Neural cell (in vitro differentiated cells): Measurements from ENCODE around the gene PLIN3. TPM values are rescaled to one million over a fixed set of nuclear protein-coding genes. Genes with fewer than 3 reads are reported as not detected.

Experiments used
- H2AFZ ChIP-seq: fragments of 200-600, 300-800 bp; sonication (generic), shearing (Covaris generic); 2 replicates; pipeline ENCODE4 v1.6.0; 2014; ENCODE audit warnings: low read depth, mild to moderate bottlenecking, antibody characterized with exemption, low read length, moderate library complexity
- H3F3A ChIP-seq: fragments of 200-600 bp; shearing (Covaris generic); 2 replicates; pipeline ENCODE4 v1.6.1; 2016; ENCODE audit warnings: mild to moderate bottlenecking, moderate library complexity, mixed read lengths, antibody characterized with exemption, low read length; ENCODE audit not compliant: insufficient read depth, poor library complexity, severe bottlenecking
- H3K27ac ChIP-seq: fragments of 200-600, 300-800 bp; sonication (generic), shearing (Covaris generic); 2 replicates; pipeline ENCODE4 v1.5.1; 2014; ENCODE audit warnings: mild to moderate bottlenecking, low read length, moderate library complexity
- H3K27me3 ChIP-seq: fragments of 300-800, 200-600 bp; sonication (generic), shearing (Covaris generic); 2 replicates; pipeline ENCODE4 v1.6.0; 2014; ENCODE audit warnings: mild to moderate bottlenecking, low read depth, low read length, moderate library complexity; ENCODE audit not compliant: insufficient read depth
- H3K36me3 ChIP-seq: fragments of 300-800, 200-600 bp; sonication (generic), shearing (Covaris generic); 2 replicates; pipeline ENCODE4 v1.5.1; 2014; ENCODE audit warnings: mild to moderate bottlenecking, antibody characterized with exemption, low read length, moderate library complexity; ENCODE audit not compliant: insufficient read depth
- H3K4me2 ChIP-seq: fragments of 300-800, 200-600 bp; sonication (generic), shearing (Covaris generic); 2 replicates; pipeline ENCODE4 v1.6.0; 2014; ENCODE audit warnings: mild to moderate bottlenecking, low read length
- H3K4me3 ChIP-seq: fragments of 300-800, 200-600 bp; sonication (generic), shearing (Covaris generic); 2 replicates; pipeline ENCODE4 v1.5.1; 2014; ENCODE audit warnings: mild to moderate bottlenecking, low read length, moderate library complexity
- H3K79me2 ChIP-seq: fragments of 200-600 bp; shearing (Covaris generic); replicated peaks from 2 replicates; pipeline ENCODE4 v1.6.0; 2014; ENCODE audit warnings: mild to moderate bottlenecking, low read length, moderate library complexity; ENCODE audit not compliant: insufficient read depth
- H3K9ac ChIP-seq: fragments of 300-800, 200-600 bp; sonication (generic), shearing (Covaris generic); 2 replicates; pipeline ENCODE4 v1.6.1; 2016; ENCODE audit warnings: mild to moderate bottlenecking, low read length, mixed read lengths
- H3K9me2 ChIP-seq: fragments of 200-600 bp; shearing (Covaris generic); 2 replicates; pipeline ENCODE4 v1.6.1; 2016; ENCODE audit warnings: mild to moderate bottlenecking, low read length, mixed read lengths; ENCODE audit not compliant: insufficient read depth
- H3K9me3 ChIP-seq: fragments of 200-600, 300-800 bp; sonication (generic), shearing (Covaris generic); 2 replicates; pipeline ENCODE4 v1.6.1; 2016; ENCODE audit warnings: mild to moderate bottlenecking, mixed run types, low read length, moderate library complexity, mixed read lengths
- H4K20me1 ChIP-seq: fragments of 200-600 bp; shearing (Covaris generic); 2 replicates; pipeline ENCODE4 v1.6.1; 2016; ENCODE audit warnings: mild to moderate bottlenecking, mixed run types; ENCODE audit not compliant: insufficient read depth
- CTCF ChIP-seq: fragments of 450-650 bp; IDR thresholded peaks from 2 replicates; pipeline ENCODE4 v1.5.1; 2014; ENCODE audit warnings: antibody characterized with exemption, mild to moderate bottlenecking, moderate library complexity; ENCODE audit not compliant: poor library complexity, severe bottlenecking
- EP300 ChIP-seq: fragments of 450-650 bp; conservative IDR thresholded peaks from 2 replicates; pipeline ENCODE4 v1.6.1; 2014; ENCODE audit warnings: antibody characterized with exemption, mild to moderate bottlenecking, moderate library complexity; ENCODE audit not compliant: poor library complexity, severe bottlenecking
- EZH2 ChIP-seq: fragments of 200-600, 300-800 bp; shearing (Covaris generic), sonication (generic); IDR thresholded peaks from 2 replicates; pipeline ENCODE4 v1.6.1; 2014; ENCODE audit warnings: antibody characterized with exemption, low read length, borderline replicate concordance, mild to moderate bottlenecking; ENCODE audit not compliant: insufficient read depth, poor library complexity, severe bottlenecking
- MXI1 ChIP-seq: fragments of 450-650 bp; conservative IDR thresholded peaks from 2 replicates; pipeline ENCODE4 v1.6.1; 2014; ENCODE audit warnings: antibody characterized with exemption, mild to moderate bottlenecking; ENCODE audit not compliant: poor library complexity, severe bottlenecking
- POLR2AphosphoS5 ChIP-seq: IDR thresholded peaks from 2 replicates; pipeline ENCODE4 v1.6.1; 2012
- RAD21 ChIP-seq: fragments of 450-650 bp; conservative IDR thresholded peaks from 2 replicates; pipeline ENCODE4 v1.6.1; 2014; ENCODE audit warnings: antibody characterized with exemption, mild to moderate bottlenecking, moderate library complexity
- REST ChIP-seq: IDR thresholded peaks from 2 replicates; pipeline ENCODE4 v1.6.1; 2012; ENCODE audit warnings: borderline replicate concordance
- SMC3 ChIP-seq: fragments of 450-650 bp; conservative IDR thresholded peaks from 2 replicates; pipeline ENCODE4 v1.6.1; 2014; ENCODE audit warnings: antibody characterized with exemption, mild to moderate bottlenecking, moderate library complexity; ENCODE audit not compliant: poor library complexity
- TAF1 ChIP-seq: IDR thresholded peaks from 2 replicates; pipeline ENCODE4 v1.6.1; 2012; ENCODE audit warnings: low read depth
- polyA plus RNA-seq: library from polyadenylated mRNA; depleted of rRNA; stranded (reverse); fragments of >200 nt; gene quantifications from 2 replicates; pipeline ENCODE4 v1.2.3, GENCODE V29; 2014

Gene PLIN3
- polyA plus RNA-seq, 1 donor from 2014 or later, result 0.71 TPM

- no peaks in the 10 kb centered on the region for H4K20me1 ChIP-seq
- H2AFZ ChIP-seq, result no peak within 1 kb of the TSS
- H3K27ac ChIP-seq, result no peak within 1 kb of the TSS
- no peaks in the 10 kb centered on the region for H3K36me3 ChIP-seq
- H3K9me2 ChIP-seq, result no peaks in the 10 kb centered on the region
- H3K9ac ChIP-seq, result peak within 1 kb of the TSS; percentile 49
- TF ChIP-seq SMC3, result no peak
- no peak for TF ChIP-seq EZH2
- no peak for TF ChIP-seq TAF1
- no peak for TF ChIP-seq CTCF
- no peak for TF ChIP-seq POLR2AphosphoS5
- TF ChIP-seq EP300, result no peak
- no peak for TF ChIP-seq REST
- TF ChIP-seq MXI1, result no peak
- no peak for TF ChIP-seq RAD21
- H3F3A ChIP-seq, result no peaks in the 10 kb centered on the region
- H3K27me3 ChIP-seq, result peaks cover 2% of the 10 kb centered on the region
- peaks cover 24% of the 10 kb centered on the region for H3K79me2 ChIP-seq
- peak within 1 kb of the TSS; percentile 54 for H3K4me2 ChIP-seq
- H3K9me3 ChIP-seq, result no peaks in the 10 kb centered on the region
- peak within 1 kb of the TSS; percentile 72 for H3K4me3 ChIP-seq
Measured at GRCh38 chr19:4909156-4909896, 41.9 kb upstream of the PLIN3 start, which contains the start of gene UHRF1. Gene UHRF1 (plus strand): TSS chr19:4909501. CDS start chr19:4910886, 1,385 bp downstream.

GRCh38 chr19:4908781-4909155 lies 41.3 kb upstream of the PLIN3 start:
- H3F3A ChIP-seq, result no peaks in the 10 kb centered on the region
- no peak overlapping the region for H3K27ac ChIP-seq
- no peak overlapping the region for H3K4me2 ChIP-seq
- peaks cover 2% of the 10 kb centered on the region for H3K27me3 ChIP-seq
- TF ChIP-seq RAD21, result no peak
- TF ChIP-seq TAF1, result no peak
- no peak for TF ChIP-seq REST
- no peak for TF ChIP-seq POLR2AphosphoS5
- TF ChIP-seq EZH2, result no peak
- no peak for TF ChIP-seq SMC3
- TF ChIP-seq EP300, result no peak
- no peak for TF ChIP-seq MXI1
- TF ChIP-seq CTCF, result no peak
- H2AFZ ChIP-seq, result no peak overlapping the region
- no peaks in the 10 kb centered on the region for H4K20me1 ChIP-seq
- no peaks in the 10 kb centered on the region for H3K9me3 ChIP-seq
- peak overlapping the region; percentile 72 for H3K4me3 ChIP-seq
- no peaks in the 10 kb centered on the region for H3K9me2 ChIP-seq
- H3K79me2 ChIP-seq, result peaks cover 24% of the 10 kb centered on the region
- no peak overlapping the region for H3K9ac ChIP-seq
- no peaks in the 10 kb centered on the region for H3K36me3 ChIP-seq
